WTC11 (cell line): ENCODE measurements around the gene SREBF1. TPM values are rescaled to one million over a fixed set of nuclear protein-coding genes. Genes with fewer than 3 reads are reported as not detected.

Source experiments
- ATAC-seq: fragments of 200-7000 bp; cut with Tn5 transposase; 2 replicates; pipeline ENCODE4 v1.10.0; 2021; ENCODE audit warnings: mild to moderate bottlenecking, moderate library complexity
- CTCF ChIA-PET: fragments of 300-600 bp; sonication (Branson Sonifier 250); formaldehyde crosslinking; loops from one replicate; lab custom pipeline; 2021; ENCODE audit warnings: antibody characterized with exemption; lab: Charles Lee
- POLR2A ChIA-PET: fragments of 350-600 bp; sonication (Branson Sonifier 250); formaldehyde crosslinking; loops from one replicate; lab custom pipeline; 2021; ENCODE audit warnings: antibody characterized with exemption; lab: Charles Lee
- DNase-seq: peaks from one replicate; pipeline ENCODE4 v3.0.0; 2021; ENCODE audit warnings: low spot score
- H3K27ac Mint-ChIP-seq: 2 replicates; pipeline ENCODE4 v1.8.0; 2021; ENCODE audit warnings: mixed read lengths
- H3K27me3 Mint-ChIP-seq: 2 replicates; pipeline ENCODE4 v1.8.0; 2021; ENCODE audit warnings: low read depth, mild to moderate bottlenecking, moderate library complexity, mixed read lengths
- H3K36me3 Mint-ChIP-seq: 2 replicates; pipeline ENCODE4 v1.8.0; 2021; ENCODE audit warnings: mixed read lengths
- H3K4me1 Mint-ChIP-seq: 2 replicates; pipeline ENCODE4 v1.8.0; 2022; ENCODE audit warnings: mixed read lengths
- H3K4me3 Mint-ChIP-seq: 2 replicates; pipeline ENCODE4 v1.8.0; 2021; ENCODE audit warnings: mild to moderate bottlenecking, moderate library complexity, mixed read lengths
- H3K9me3 Mint-ChIP-seq: 2 replicates; pipeline ENCODE4 v1.8.0; 2021; ENCODE audit warnings: mixed read lengths
- AFF4 ChIP-seq: sonication (generic); formaldehyde crosslinking; IDR thresholded peaks from 2 replicates; pipeline ENCODE4 v1.8.1; 2023; ENCODE audit warnings: mild to moderate bottlenecking, missing genetic modification reagents, borderline replicate concordance
- ARID4B ChIP-seq: sonication (generic); formaldehyde crosslinking; IDR thresholded peaks from 2 replicates; pipeline ENCODE4 v1.8.0; 2023; ENCODE audit warnings: missing genetic modification reagents, mild to moderate bottlenecking, borderline replicate concordance
- CDX4 ChIP-seq: fragments of 250-450 bp; sonication (Bioruptor Pico); IDR thresholded peaks from 2 replicates; pipeline ENCODE4 v1.9.0; 2021; ENCODE audit warnings: moderate library complexity, mild to moderate bottlenecking, inconsistent platforms, borderline replicate concordance
- CREB1 ChIP-seq: sonication (generic); formaldehyde crosslinking; IDR thresholded peaks from 2 replicates; pipeline ENCODE4 v1.8.0; 2023; ENCODE audit warnings: mild to moderate bottlenecking, missing genetic modification reagents
- E2F1 ChIP-seq: sonication (generic); formaldehyde crosslinking; IDR thresholded peaks from 2 replicates; pipeline ENCODE4 v1.8.0; 2022; ENCODE audit warnings: mild to moderate bottlenecking, missing genetic modification reagents
- FOXP4 ChIP-seq: sonication (generic); formaldehyde crosslinking; IDR thresholded peaks from 2 replicates; pipeline ENCODE4 v1.8.0; 2022; ENCODE audit warnings: mild to moderate bottlenecking, missing genetic modification reagents
- KAT7 ChIP-seq: sonication (generic); formaldehyde crosslinking; IDR thresholded peaks from 2 replicates; pipeline ENCODE4 v1.8.1; 2023; ENCODE audit warnings: missing genetic modification reagents, mild to moderate bottlenecking, borderline replicate concordance
- MXD4 ChIP-seq: fragments of 250-450 bp; sonication (Bioruptor Pico); IDR thresholded peaks from 2 replicates; pipeline ENCODE4 v1.8.0; 2021; ENCODE audit warnings: mild to moderate bottlenecking, moderate library complexity, borderline replicate concordance
- NR1H2 ChIP-seq: sonication (generic); formaldehyde crosslinking; IDR thresholded peaks from 2 replicates; pipeline ENCODE4 v1.9.0; 2021; ENCODE audit warnings: mild to moderate bottlenecking, moderate library complexity, missing genetic modification reagents
- SMAD3 ChIP-seq: sonication (generic); formaldehyde crosslinking; IDR thresholded peaks from 2 replicates; pipeline ENCODE4 v1.8.0; 2022; ENCODE audit warnings: missing genetic modification reagents, mild to moderate bottlenecking, borderline replicate concordance
- SMAD4 ChIP-seq: sonication (generic); formaldehyde crosslinking; IDR thresholded peaks from 2 replicates; pipeline ENCODE4 v1.8.0; 2022; ENCODE audit warnings: mild to moderate bottlenecking, missing genetic modification reagents
- ZBTB21 ChIP-seq: sonication (generic); formaldehyde crosslinking; IDR thresholded peaks from 2 replicates; pipeline ENCODE4 v1.8.1; 2023; ENCODE audit warnings: mild to moderate bottlenecking, missing genetic modification reagents, borderline replicate concordance
- ZMAT4 ChIP-seq: fragments of 250-450 bp; sonication (Bioruptor Pico); IDR thresholded peaks from 2 replicates; pipeline ENCODE4 v1.9.0; 2021; ENCODE audit warnings: mild to moderate bottlenecking
- ZNF416 ChIP-seq: fragments of 250-450 bp; sonication (Bioruptor Pico); IDR thresholded peaks from 2 replicates; pipeline ENCODE4 v1.9.0; 2021; ENCODE audit warnings: mild to moderate bottlenecking, inconsistent platforms
- total RNA-seq: library from RNA; stranded (reverse); gene quantifications from 3 replicates; pipeline ENCODE4 v1.2.3, GENCODE V29; 2021

Gene SREBF1
- total RNA-seq, 1 experiment from 2014 or later, result 93.7 TPM

- TF ChIP-seq SMAD3 (CRISPR knock-in tag) (no peak), NR1H2 (no peak), KAT7 (CRISPR knock-in tag) (no peak), FOXP4 (CRISPR knock-in tag) (no peak), CDX4 (no peak), MXD4 (CRISPR knock-in tag) (no peak)
These were observed 19.2 kb upstream of the SREBF1 start (continued) for GRCh38 chr17:17855976-17856375.

- ChIA-PET CTCF (interaction anchor here (0.9 to 1.1 kb wide), 3 partner anchors 26 to 712 kb away, joined by 3 to 4 read pairs (median 4); no protein-coding TSS in a partner anchor), POLR2A (interaction anchor here (1.6 kb wide), 2 partner anchors 16 to 17 kb away, joined by 4 to 6 read pairs; partner anchors contain the start of gene SREBF1)
- Mint-ChIP-seq H3K9me3 (no peaks in the 10 kb centered on the region), H3K4me3 (no peak overlapping the region), H3K4me1 (peaks cover 28% of the 10 kb centered on the region), H3K36me3 (no peaks in the 10 kb centered on the region), H3K27ac (no peak overlapping the region), H3K27me3 (no peaks in the 10 kb centered on the region)
- TF ChIP-seq AFF4 (CRISPR knock-in tag), result no peak
- TF ChIP-seq MXD4 (CRISPR knock-in tag), result no peak
- ATAC-seq (no peak), DNase-seq (no peak)
These were observed 17.1 kb upstream of the SREBF1 start for GRCh38 chr17:17853811-17854447.

- Mint-ChIP-seq H3K27ac (no peak overlapping the region; the same call in 1 of the 2 replicates), H3K4me1 (peaks cover 34% of the 10 kb centered on the region), H3K36me3 (no peaks in the 10 kb centered on the region), H3K4me3 (no peak overlapping the region), H3K9me3 (no peaks in the 10 kb centered on the region), H3K27me3 (no peaks in the 10 kb centered on the region)
- TF ChIP-seq ARID4B (no peak), E2F1 (CRISPR knock-in tag) (no peak), SMAD4 (CRISPR knock-in tag) (no peak), CREB1 (CRISPR knock-in tag) (no peak), ZMAT4 (no peak), ZNF416 (CRISPR knock-in tag) (no peak), ZBTB21 (no peak), FOXP4 (CRISPR knock-in tag) (no peak)
- ATAC-seq, result no peak
- ChIA-PET POLR2A (interaction anchor here (0.9 to 1.6 kb wide), 2 partner anchors 15 to 17 kb away, joined by 3 to 4 read pairs; no protein-coding TSS in a partner anchor), CTCF (interaction anchor here (0.9 kb wide), 1 partner anchor 40 kb away, joined by 4 read pairs; no protein-coding TSS in a partner anchor)
- DNase-seq, result no peak
These were observed 16.1 kb upstream of the SREBF1 start for GRCh38 chr17:17852930-17853329.
